GM04504 (cell line): Measurements from ENCODE around the gene DHH.
"Not testable (repeated sequence)": the region's sequence is repeated elsewhere in the genome, so short reads cannot be mapped to it uniquely, and the experiment has no call there.

Experiments used
- DNase-seq: peaks from one replicate; pipeline ENCODE4 v3.0.0-alpha.2; 2012; ENCODE audit warnings: low read depth

The DHH gene

GRCh38 chr12:49069507-49070346, 24.9 kb downstream of the DHH start, which contains the start of gene RHEBL1:
TSS of gene RHEBL1 (minus strand) at chr12:49069979. CDS start at chr12:49069785, 194 bp downstream.
- DNase-seq: peak; percentile 92

- DNase-seq: no peak
Measured at GRCh38 chr12:49068879-49069506, 25.6 kb downstream of the DHH start.

DNA sequence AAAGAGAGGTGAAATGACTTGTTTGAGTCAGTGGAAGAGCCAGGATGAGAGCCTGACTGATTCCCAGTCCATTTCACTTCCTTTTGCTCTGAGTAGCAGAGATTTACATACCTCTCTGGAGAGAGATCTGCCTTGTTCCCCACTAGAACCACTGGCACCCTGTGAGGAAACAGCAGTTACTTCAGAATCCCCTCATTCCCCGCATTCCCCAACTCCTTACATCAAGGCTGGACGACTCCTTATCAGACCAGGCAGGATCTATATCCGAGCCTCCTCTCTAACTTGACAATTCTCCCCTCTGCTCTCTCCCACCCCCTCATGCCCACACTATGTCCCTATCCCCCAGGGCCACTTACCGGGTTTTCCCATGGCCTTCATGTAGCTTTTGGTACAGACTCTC, 28.5 kb downstream of the DHH start:
- DNase-seq: no peak

DNA sequence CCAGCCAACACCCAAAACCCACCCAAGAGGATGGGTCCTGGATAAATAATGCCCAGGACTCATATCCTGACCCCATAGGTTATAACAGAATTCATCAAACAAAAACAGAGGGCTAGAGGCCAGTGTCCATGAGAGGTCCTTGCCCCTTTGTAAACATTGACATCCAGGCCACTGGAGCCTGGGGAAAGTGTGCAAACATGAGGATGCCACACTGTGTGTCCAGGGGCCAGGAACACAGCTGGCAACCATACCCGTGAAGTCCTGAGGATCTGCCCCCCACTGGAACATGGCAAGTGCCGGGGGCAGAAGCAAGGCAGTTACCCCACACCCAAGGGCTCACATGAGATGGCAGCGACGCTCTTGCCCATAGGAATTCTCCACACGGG, 29.8 kb downstream of the DHH start:
- DNase-seq: no peak

- DNase-seq: not testable (repeated sequence)
Measured at GRCh38 chr12:49061916-49062315, 32.7 kb downstream of the DHH start.

DNA sequence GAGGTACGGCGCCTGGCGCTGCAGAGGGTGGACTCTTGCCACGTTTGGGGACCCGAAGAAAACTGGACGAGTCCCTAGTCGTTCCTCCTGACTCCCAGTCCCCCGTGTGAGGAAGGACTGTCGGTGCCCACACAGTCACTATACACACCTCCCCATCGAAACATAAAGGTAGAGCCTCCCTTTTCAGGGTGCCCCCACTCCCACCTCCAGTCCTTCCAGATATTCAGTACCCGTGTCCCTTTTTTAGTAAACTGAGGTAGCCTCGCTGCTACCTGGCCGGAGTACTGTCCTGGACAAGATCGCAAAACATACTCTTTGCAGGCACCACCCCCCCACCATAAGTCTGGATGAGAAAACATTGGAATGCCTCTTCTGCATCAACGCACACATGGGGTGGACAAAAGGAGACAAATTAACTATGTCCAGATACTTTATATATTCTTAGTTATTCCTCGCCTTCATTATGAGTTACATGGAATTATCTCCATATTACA, 33.4 kb downstream of the DHH start:
- no peak for DNase-seq

DNA sequence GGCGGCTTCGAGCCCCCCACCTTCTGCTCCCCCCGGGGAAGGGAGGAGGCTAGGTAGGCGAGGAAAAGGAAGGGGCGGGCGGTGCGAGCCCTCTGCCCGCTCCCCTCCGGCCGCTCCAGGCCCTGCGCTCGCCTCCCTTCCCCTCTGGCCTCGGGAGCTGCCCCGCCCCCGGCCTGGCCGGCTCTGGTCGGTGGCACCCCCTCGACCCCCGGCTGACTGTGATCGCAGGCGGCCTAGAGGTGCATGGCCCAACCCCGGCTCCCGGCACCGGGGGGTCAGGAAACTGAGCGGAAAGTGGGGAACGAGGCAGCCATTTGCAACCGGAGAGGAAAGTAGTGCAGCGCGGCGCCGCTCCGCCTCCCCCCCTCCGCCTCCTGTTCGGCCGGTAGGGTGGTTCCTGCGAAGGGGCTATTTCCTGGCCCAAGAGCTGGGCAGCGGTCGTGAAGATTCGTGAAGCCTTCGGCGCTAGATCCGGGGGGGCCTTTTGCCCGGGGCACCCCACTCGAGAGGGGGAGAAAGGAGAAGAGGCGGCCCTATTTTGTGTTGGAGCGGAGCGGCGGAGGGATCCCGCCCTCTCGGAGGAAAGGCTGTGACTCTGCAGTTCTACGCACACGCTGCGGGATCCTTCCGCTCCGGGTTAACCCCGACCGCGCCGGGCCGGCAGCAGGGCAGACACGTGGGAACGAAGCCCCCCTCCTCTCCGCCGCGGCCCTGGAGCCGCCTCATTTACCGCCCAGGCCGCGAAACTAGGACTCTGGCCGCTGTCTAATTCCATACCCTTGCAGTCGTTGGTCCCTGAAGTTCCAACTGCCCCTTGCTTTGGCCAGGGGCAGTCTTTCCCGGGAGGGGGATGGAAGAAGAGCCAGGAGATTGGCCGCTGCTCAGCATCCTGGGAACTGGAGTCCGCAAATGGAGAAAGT, 34.1 kb downstream of the DHH start, which contains the start of gene KMT2D:
Gene KMT2D (minus strand): TSS at position 558 of the 920 bp plus-strand sequence. CDS start 5,470 bp downstream, outside the sequence.
- peak; percentile 90 for DNase-seq

DNA sequence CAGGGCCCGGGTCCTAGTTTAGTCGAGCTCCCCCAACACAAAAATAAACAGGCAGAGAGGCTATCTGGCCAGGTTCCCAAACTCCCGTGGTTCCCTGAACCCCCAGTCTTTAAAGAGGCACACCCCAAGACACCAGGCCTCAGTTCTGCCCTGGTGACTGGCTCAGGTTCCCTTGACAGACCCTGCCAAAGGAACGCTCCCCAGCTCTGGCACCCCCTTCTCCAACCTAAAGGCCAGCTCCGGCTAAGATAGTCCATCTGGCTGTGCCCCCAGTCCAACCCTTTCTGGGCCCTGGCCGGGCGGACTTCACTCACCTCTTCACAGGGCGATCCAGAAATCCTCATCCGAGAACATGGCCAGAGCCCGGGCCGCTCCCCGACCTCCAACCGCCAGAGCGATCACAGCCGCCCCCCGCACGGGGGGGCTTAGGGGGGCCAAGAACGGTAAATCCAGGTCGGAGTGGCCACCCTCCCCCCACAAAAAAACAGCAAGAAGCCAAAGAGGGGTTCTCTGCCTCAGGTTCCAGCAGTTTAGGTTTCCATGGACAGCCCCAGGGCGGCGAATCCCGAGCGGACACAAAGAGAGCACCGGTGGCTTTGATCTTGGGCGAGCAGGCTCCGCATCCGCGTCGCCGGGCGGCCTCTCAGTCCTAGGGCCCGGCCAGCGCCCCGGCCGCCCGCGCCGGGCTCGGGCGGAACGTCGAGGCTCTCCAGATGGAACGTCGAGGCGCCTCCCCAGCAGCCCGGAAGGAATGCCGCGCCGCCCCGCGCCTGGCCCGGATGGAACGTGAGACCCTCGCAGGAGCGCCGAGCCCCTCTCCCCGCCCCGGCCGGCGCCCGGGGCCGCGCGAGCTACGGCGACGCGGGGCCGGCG, 35.1 kb downstream of the DHH start:
- no peak for DNase-seq

GRCh38 chr12:49059045-49059298, 35.6 kb downstream of the DHH start:
- no peak for DNase-seq

- no peak for DNase-seq
Measured at GRCh38 chr12:49058366-49059044, 36.1 kb downstream of the DHH start.

GRCh38 chr12:49057888-49058287, 36.7 kb downstream of the DHH start:
- DNase-seq: no peak

GRCh38 chr12:49055978-49056754, 38.4 kb downstream of the DHH start:
- DNase-seq: peak; percentile 51

GRCh38 chr12:49055092-49055491, 39.5 kb downstream of the DHH start:
- DNase-seq: no peak

DNA sequence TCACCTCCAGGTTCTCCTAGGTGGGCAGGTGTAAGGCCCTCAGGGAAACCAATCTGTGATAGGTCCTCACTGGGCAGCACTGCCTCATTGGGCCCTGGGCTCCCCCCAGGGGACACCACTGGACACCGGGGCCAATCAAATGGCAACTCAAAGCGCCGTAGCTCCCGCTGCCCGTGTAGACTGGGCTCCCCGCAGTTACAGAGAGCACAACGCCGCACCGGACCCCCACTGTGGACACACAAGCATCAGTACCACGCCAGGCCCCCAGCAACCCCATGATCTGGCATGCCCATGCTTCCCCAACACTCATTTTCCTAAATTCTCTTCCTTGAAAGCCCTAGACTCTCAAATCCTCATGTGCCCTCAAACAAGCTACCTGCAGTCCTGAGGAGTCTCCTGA, 40.1 kb downstream of the DHH start:
- no peak for DNase-seq

DNA sequence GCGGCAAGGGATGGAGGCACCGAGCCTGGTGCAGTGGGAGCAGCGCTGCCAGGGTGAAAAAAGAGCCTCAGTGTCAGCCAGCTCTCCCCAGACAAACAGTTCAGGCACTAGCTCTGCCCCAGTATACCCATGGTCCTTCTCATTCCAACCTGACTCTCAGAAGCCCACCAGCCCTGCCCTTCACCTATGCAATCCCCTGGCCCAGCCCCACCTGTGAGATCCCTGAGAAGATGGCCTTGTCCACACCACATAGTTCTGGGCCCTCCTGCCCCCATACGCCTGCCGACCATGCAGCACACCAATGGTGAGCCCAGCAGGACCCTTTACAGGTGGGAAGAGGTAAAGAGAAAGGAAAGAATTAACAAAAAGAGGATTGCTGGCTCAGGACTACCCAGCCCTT, 40.5 kb downstream of the DHH start:
- DNase-seq: no peak

GRCh38 chr12:49052451-49053208, 42.0 kb downstream of the DHH start:
- DNase-seq: no peak

DNA sequence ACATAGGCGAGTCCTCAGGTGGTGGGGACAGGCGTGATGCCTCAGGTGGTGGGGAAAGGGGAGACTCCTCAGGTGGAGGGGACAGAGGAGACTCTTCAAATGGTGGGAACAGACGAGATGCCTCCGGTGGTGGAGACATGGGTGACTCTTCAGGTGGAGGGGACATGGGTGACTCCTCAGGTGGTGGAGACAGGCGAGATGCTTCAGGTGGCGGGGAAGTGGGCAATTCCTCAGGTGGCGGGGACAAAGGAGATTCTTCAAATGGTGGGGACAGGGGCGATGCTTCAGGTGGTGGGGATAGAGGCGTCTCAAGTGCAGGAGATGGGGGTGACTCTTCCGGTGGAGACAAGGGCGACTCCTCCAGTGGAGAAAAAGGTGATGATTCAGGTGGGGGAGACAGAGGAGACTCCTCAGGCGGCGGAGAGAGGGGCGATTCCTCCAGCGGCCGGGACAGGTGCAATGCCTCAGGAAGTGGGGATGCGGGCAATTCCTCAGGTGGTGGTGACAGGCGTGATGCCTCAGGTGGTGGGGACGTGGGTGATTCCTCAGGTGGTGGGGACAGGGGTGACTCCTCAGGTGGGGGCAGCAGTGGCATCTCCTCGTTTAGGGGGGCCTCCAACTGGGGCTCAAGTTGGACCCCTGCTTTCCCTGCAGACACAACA, 42.7 kb downstream of the DHH start:
- no peak for DNase-seq

DNA sequence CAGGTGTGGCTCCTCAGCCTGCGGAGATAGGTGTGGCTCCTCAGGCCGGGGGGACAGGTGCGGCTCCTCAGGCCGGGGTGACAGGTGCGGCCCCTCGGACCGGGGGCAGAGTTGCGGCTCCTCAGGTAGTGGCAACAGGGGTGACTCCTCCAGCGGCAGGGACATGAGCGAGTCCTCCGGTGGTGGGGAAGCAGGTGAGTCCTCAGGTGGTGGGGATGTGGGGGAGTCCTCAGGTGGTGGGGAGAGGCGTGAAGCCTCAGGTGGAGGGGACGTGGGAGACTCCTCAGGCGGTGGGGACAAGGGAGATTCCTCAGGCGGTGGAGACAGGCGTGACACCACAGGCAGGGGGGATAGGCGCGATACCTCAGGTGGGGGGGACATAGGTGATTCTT, 43.2 kb downstream of the DHH start:
- DNase-seq: no peak
